HG03095 (cell line): Measurements from ENCODE around the gene ESPL1.

ENCODE experiments used
- ATAC-seq: cut with Tn5 transposase; IDR thresholded peaks from one replicate; pipeline ENCODE4 v1.9.1; 2021; ENCODE audit warnings: moderate library complexity; ENCODE audit not compliant: unreplicated experiment

ESPL1 gene

GRCh38 chr12:53267999-53268629 lies at the start of gene ESPL1:
ESPL1 (plus strand) TSS chr12:53268299; CDS start chr12:53268767, 468 bp downstream.
- ATAC-seq: peak; percentile 75

GRCh38 chr12:53218551-53219291 lies 49.4 kb upstream of the ESPL1 start:
- ATAC-seq: no peak

- ATAC-seq: no peak
Observed at GRCh38 chr12:53219292-53219955, 48.7 kb upstream of the ESPL1 start.

- ATAC-seq: peak; percentile 26
Observed at GRCh38 chr12:53219956-53220693, 48.0 kb upstream of the ESPL1 start.

- ATAC-seq: peak; percentile 59
Observed at GRCh38 chr12:53220694-53221202, 47.4 kb upstream of the ESPL1 start.

GRCh38 chr12:53221203-53222080 lies 46.7 kb upstream of the ESPL1 start:
- ATAC-seq: peak; percentile 25

- no peak for ATAC-seq
Observed at GRCh38 chr12:53222170-53222721, 45.9 kb upstream of the ESPL1 start.

GRCh38 chr12:53222806-53223261 lies 45.3 kb upstream of the ESPL1 start:
- ATAC-seq: no peak

GRCh38 chr12:53223389-53224060 lies 44.6 kb upstream of the ESPL1 start:
- ATAC-seq: no peak

GRCh38 chr12:53224061-53224896 lies 43.8 kb upstream of the ESPL1 start:
- no peak for ATAC-seq

GRCh38 chr12:53224897-53225634 lies 43.0 kb upstream of the ESPL1 start:
- no peak for ATAC-seq

GRCh38 chr12:53225635-53226424 lies 42.3 kb upstream of the ESPL1 start:
- no peak for ATAC-seq

- no peak for ATAC-seq
Observed at GRCh38 chr12:53226815-53227214, 41.3 kb upstream of the ESPL1 start.

- ATAC-seq: no peak
Observed at GRCh38 chr12:53227341-53227740, 40.8 kb upstream of the ESPL1 start.

- ATAC-seq: no peak
Observed at GRCh38 chr12:53227836-53228235, 40.3 kb upstream of the ESPL1 start.

GRCh38 chr12:53229454-53229853 lies 38.6 kb upstream of the ESPL1 start:
- ATAC-seq: no peak
